K562 (cell line): ENCODE measurements around the gene ABR. TPM values are rescaled to one million over a fixed set of nuclear protein-coding genes. Genes with fewer than 3 reads are reported as not detected.

ENCODE experiments used
- ATAC-seq: fragments of 200-7000 bp; cut with Tn5 transposase; 3 replicates; pipeline ENCODE4 v1.9.1; 2020; ENCODE audit warnings: moderate library complexity
- BruUV-seq: library from RNA; stranded (reverse); fragments of 400-500 nt; replicated peaks from 2 replicates; lab custom pipeline; 2021; lab: Mats Ljungman, UMichigan
- CTCF ChIA-PET: fragments of 300-600 bp; formaldehyde crosslinking; extraction: SDS; loops from one replicate; lab custom pipeline; 2021; ENCODE audit warnings: low intra/inter-chr PET ratio; lab: Yijun Ruan, JAX
- POLR2A ChIA-PET: fragments of 300-600, 350-650 bp; sonication (Branson Sonifier 250); formaldehyde crosslinking; extraction: SDS; loops from one replicate; lab custom pipeline; 2021; ENCODE audit warnings: antibody characterized with exemption, inconsistent platforms; lab: Yijun Ruan, JAX
- DNase-seq, 4 experiments: peaks; one replicate each; pipeline versions ENCODE4 v3.0.0 to v3.0.0-alpha.2; 2011 to 2018; ENCODE audit warnings: low spot score in 3 of 4, mixed read lengths in 3 of 4; ENCODE audit errors: extremely low read depth in 1 of 4
- FAIRE-seq: peaks from 2 replicates; lab custom pipeline; 2011; peaks lifted over from hg19 to GRCh38; lab: Jason Lieb, UNC
- H2AFZ ChIP-seq: 2 replicates; pipeline ENCODE4 v1.6.0; 2011; ENCODE audit warnings: low read depth, low read length, control low read depth, inconsistent platforms
- H3K27ac ChIP-seq: fragments of 200-600 bp; 3 replicates; pipeline ENCODE4 v1.8.0; 2011; ENCODE audit warnings: low read depth, mild to moderate bottlenecking, control low read depth, inconsistent platforms, low read length, moderate library complexity, mixed read lengths; ENCODE audit errors: extremely low read depth
- H3K27me3 ChIP-seq, 2 experiments: fragments of 300-600 bp in 1 of 2; 2 replicates in 1 of 2; 3 replicates in 1 of 2; pipeline versions ENCODE4 v1.6.0 to v1.8.0; 2011; ENCODE audit warnings: inconsistent platforms in 2 of 2, low read length in 2 of 2, mild to moderate bottlenecking in 1 of 2, mixed read lengths in 1 of 2, moderate library complexity in 1 of 2; ENCODE audit not compliant: control insufficient read depth in 2 of 2, insufficient read depth in 2 of 2
- H3K36me3 ChIP-seq: fragments of 300-600 bp; 3 replicates; pipeline ENCODE4 v1.8.0; 2011; ENCODE audit warnings: mild to moderate bottlenecking, low read length, inconsistent platforms; ENCODE audit not compliant: control insufficient read depth, insufficient read depth
- H3K4me1 ChIP-seq, 2 experiments: fragments of 200-600 bp in 1 of 2; replicated peaks in 1 of 2; 2 replicates in 1 of 2; 3 replicates in 1 of 2; pipeline versions ENCODE4 v1.5.1 to v1.8.0; 2011; ENCODE audit warnings: inconsistent platforms in 2 of 2, low read length in 2 of 2, mild to moderate bottlenecking in 1 of 2, mixed read lengths in 1 of 2, moderate library complexity in 1 of 2; ENCODE audit not compliant: control insufficient read depth in 2 of 2, insufficient read depth in 2 of 2
- H3K4me2 ChIP-seq: 2 replicates; pipeline ENCODE4 v1.6.1; 2011; ENCODE audit warnings: low read length, control low read depth, inconsistent platforms, mixed read lengths; ENCODE audit not compliant: insufficient read depth
- H3K4me3 ChIP-seq: fragments of 200-600 bp; sonication (generic), shearing (Covaris generic); 2 replicates; pipeline ENCODE4 v1.5.1; 2016; ENCODE audit warnings: control low read depth, inconsistent platforms
- H3K79me2 ChIP-seq: fragments of 200-600 bp; 3 replicates; pipeline ENCODE4 v1.8.0; 2011; ENCODE audit warnings: low read length, inconsistent platforms; ENCODE audit not compliant: control insufficient read depth, insufficient read depth
- H3K9ac ChIP-seq, 2 experiments: 2 replicates each; pipeline versions ENCODE4 v1.6.0 to v1.6.1; 2011; ENCODE audit warnings: low read depth in 2 of 2, low read length in 2 of 2, control low read depth in 1 of 2, inconsistent platforms in 1 of 2, mild to moderate bottlenecking in 1 of 2, mixed read lengths in 1 of 2; ENCODE audit not compliant: insufficient read depth in 1 of 2
- H3K9me1 ChIP-seq: one replicate; pipeline ENCODE4 v1.6.0; 2011; ENCODE audit warnings: inconsistent platforms, mild to moderate bottlenecking, low read length, moderate library complexity; ENCODE audit not compliant: control insufficient read depth, insufficient read depth
- H3K9me3 ChIP-seq: replicated peaks from 2 replicates; pipeline ENCODE4 v1.5.1; 2011; ENCODE audit warnings: low read depth, low read length, inconsistent platforms; ENCODE audit not compliant: control insufficient read depth, insufficient read depth
- H4K20me1 ChIP-seq: replicated peaks from 2 replicates; pipeline ENCODE4 v1.6.1; 2011; ENCODE audit warnings: low read length, inconsistent platforms, mixed read lengths; ENCODE audit not compliant: control insufficient read depth, insufficient read depth
- CREB1 ChIP-seq, 2 experiments: sonication (generic) in 1 of 2; formaldehyde crosslinking in 1 of 2; IDR thresholded peaks; 2 replicates each; pipeline versions ENCODE4 v1.6.1 to v1.8.0; 2012 to 2022; ENCODE audit warnings: inconsistent platforms in 1 of 2, mild to moderate bottlenecking in 1 of 2, missing genetic modification reagents in 1 of 2, moderate library complexity in 1 of 2
- DNMT1 ChIP-seq: fragments of 450-650 bp; IDR thresholded peaks from 2 replicates; pipeline ENCODE4 v1.6.1; 2016; ENCODE audit warnings: antibody characterized with exemption, mild to moderate bottlenecking
- EHMT2 ChIP-seq: fragments of 450-650 bp; IDR thresholded peaks from 2 replicates; pipeline ENCODE4 v1.6.1; 2018; ENCODE audit warnings: antibody characterized with exemption
- FOXJ2 ChIP-seq: fragments of 200-800 bp; sonication (Bioruptor generic); IDR thresholded peaks from 2 replicates; pipeline ENCODE4 v1.6.1; 2016; ENCODE audit warnings: missing genetic modification characterization, missing compliant biosample characterization
- KAT2B ChIP-seq: IDR thresholded peaks from one replicate; pipeline ENCODE4 v1.6.1; 2012; ENCODE audit warnings: low read depth, mild to moderate bottlenecking, control low read depth, inconsistent platforms, low read length, moderate library complexity
- KDM2B ChIP-seq: fragments of 250-450 bp; sonication (Bioruptor Pico); IDR thresholded peaks from 2 replicates; pipeline ENCODE4 v1.8.0; 2021; ENCODE audit warnings: mild to moderate bottlenecking, moderate library complexity
- NKRF ChIP-seq: fragments of 450-650 bp; IDR thresholded peaks from 2 replicates; pipeline ENCODE4 v1.6.1; 2016; ENCODE audit warnings: borderline replicate concordance
- NR0B1 ChIP-seq: fragments of 450-650 bp; IDR thresholded peaks from one replicate; pipeline ENCODE4 v1.6.1; 2018; ENCODE audit warnings: mild to moderate bottlenecking, moderate library complexity; ENCODE audit not compliant: partially characterized antibody
- PHF21A ChIP-seq: fragments of 450-650 bp; IDR thresholded peaks from 2 replicates; pipeline ENCODE4 v1.6.1; 2017; ENCODE audit warnings: low read depth, borderline replicate concordance
- PTRF ChIP-seq: fragments of 450-650 bp; IDR thresholded peaks from 2 replicates; pipeline ENCODE4 v1.6.1; 2016; ENCODE audit warnings: mild to moderate bottlenecking, missing genetic modification characterization, missing compliant biosample characterization
- RREB1 ChIP-seq: fragments of 250-450 bp; sonication (Bioruptor Pico); IDR thresholded peaks from 2 replicates; pipeline ENCODE4 v1.4.0; 2020
- ZFP30 ChIP-seq: fragments of 250-450 bp; sonication (Bioruptor Pico); IDR thresholded peaks from 2 replicates; pipeline ENCODE4 v1.8.0; 2022; ENCODE audit warnings: moderate library complexity, mild to moderate bottlenecking, inconsistent platforms, borderline replicate concordance
- ZNF274 ChIP-seq: IDR thresholded peaks from 2 replicates; pipeline ENCODE4 v1.6.1; 2011; ENCODE audit warnings: low read depth, mild to moderate bottlenecking, low read length, moderate library complexity, borderline replicate concordance
- ZNF668 ChIP-seq: fragments of 250-450 bp; sonication (Bioruptor Pico); IDR thresholded peaks from 2 replicates; pipeline ENCODE4 v1.8.0; 2022; ENCODE audit warnings: mild to moderate bottlenecking, inconsistent platforms
- WGBS: fragments of 100-300 bp; shearing (Covaris generic); methylation state at CpG from one replicate; pipeline ENCODE4 v1.1.6; 2016; ENCODE audit warnings: low coverage, mixed read lengths; ENCODE audit not compliant: insufficient coverage; ENCODE audit errors: missing lambda C conversion rate; 5-methylcytosine and 5-hydroxymethylcytosine counted together
- in situ Hi-C: fragments of 300-500 bp; cut with MboI; formaldehyde crosslinking; loops from 4 replicates; pipeline ENCODE4 v1.15.0; 2018; ENCODE audit warnings: inconsistent platforms, mixed read lengths
- intact Hi-C: fragments of 100-400 bp; cut with micrococcal nuclease; formaldehyde crosslinking; loops from 2 replicates; pipeline ENCODE4 v1.14.2; 2022
- polyA plus RNA-seq, 8 experiments: library from polyadenylated mRNA; depleted of rRNA in 4 of 8; stranded (reverse) in 5 of 8; unstranded in 3 of 8; fragments of >200 nt; fragmentation: Nextera tagmentation in 2 of 8; fragmentation: Illumina TruSeq in 1 of 8; extraction: Ambion mirVana in 2 of 8; extraction: Trizol in 1 of 8; gene quantifications; 2 replicates each; pipeline versions ENCODE4 v1.2.1 to v1.2.3, GENCODE V29; 2011 to 2014; ENCODE audit warnings: inconsistent platforms in 1 of 8, missing spikeins in 1 of 8
- total RNA-seq, 7 experiments: library from RNA; depleted of rRNA in 6 of 7; stranded (reverse); fragments of >200 nt in 6 of 7; fragmentation: Illumina TruSeq in 2 of 7; extraction: Trizol in 2 of 7; gene quantifications; 2 replicates each; pipeline versions ENCODE4 v1.2.1 to v1.2.3, GENCODE V29; 2011 to 2021; ENCODE audit warnings: low replicate concordance in 1 of 7

ABR gene
- total and polyA plus RNA-seq, 9 of the 15 experiments (the other 6 are each of a cell fraction or from before 2014, with no cell fraction given) = 0.07 to 1.6 (median 0.37) TPM; not detected in 1

GRCh38 chr17:1196946-1197345 lies 17.2 kb upstream of the ABR start:
- Histone ChIP-seq H4K20me1 (no peaks in the 10 kb centered on the region), H3K9me1 (no peaks in the 10 kb centered on the region), H3K9me3 (no peaks in the 10 kb centered on the region), H3K4me2 (no peak overlapping the region), H3K4me1 (peaks cover 0 to 4% of the 10 kb centered on the region in 2 experiments; a peak in 2 of 5 replicates), H3K36me3 (no peaks in the 10 kb centered on the region), H3K27me3 (peaks cover 4 to 22% of the 10 kb centered on the region in 2 experiments; a peak in 4 of 5 replicates), H3K79me2 (no peaks in the 10 kb centered on the region), H3K4me3 (no peak overlapping the region), H2AFZ (no peak overlapping the region), H3K27ac (no peak overlapping the region), H3K9ac (no peak overlapping the region)
- WGBS = 7% methylated on average over 11 of the region's 14 CpGs
- ATAC-seq (no peak), DNase-seq (no peak), FAIRE-seq (no peak)
- in situ Hi-C loops = no loop called here
- CTCF ChIA-PET = no interaction called here
- POLR2A ChIA-PET = no interaction called here
- intact Hi-C loops = no loop called here
- no TSS peak for BruUV-seq
- TF ChIP-seq NR0B1 (no peak), KDM2B (CRISPR knock-in tag) (no peak), DNMT1 (no peak), ZFP30 (no peak), NKRF (no peak), EHMT2 (no peak), PHF21A (no peak), PTRF (tag) (no peak), ZNF668 (CRISPR knock-in tag) (no peak), RREB1 (no peak), FOXJ2 (no peak), ZNF274 (no peak), KAT2B (no peak), CREB1 (IDR thresholded peaks at IDR 0.05) (no peak), CREB1 (CRISPR knock-in tag; IDR thresholded peaks at IDR 0.05) (no peak)
